ENCODE results near the gene CRYBG2. TPM values are rescaled to one million over a fixed set of nuclear protein-coding genes. Genes with fewer than 3 reads are reported as not detected.

CRYBG2 gene
- total and polyA plus RNA-seq, 10 of the 15 experiments (the other 5 are each of a cell fraction or from before 2014, with no cell fraction given), result 0.03 to 1.2 (median 0.11) TPM; not detected in 4

DNA sequence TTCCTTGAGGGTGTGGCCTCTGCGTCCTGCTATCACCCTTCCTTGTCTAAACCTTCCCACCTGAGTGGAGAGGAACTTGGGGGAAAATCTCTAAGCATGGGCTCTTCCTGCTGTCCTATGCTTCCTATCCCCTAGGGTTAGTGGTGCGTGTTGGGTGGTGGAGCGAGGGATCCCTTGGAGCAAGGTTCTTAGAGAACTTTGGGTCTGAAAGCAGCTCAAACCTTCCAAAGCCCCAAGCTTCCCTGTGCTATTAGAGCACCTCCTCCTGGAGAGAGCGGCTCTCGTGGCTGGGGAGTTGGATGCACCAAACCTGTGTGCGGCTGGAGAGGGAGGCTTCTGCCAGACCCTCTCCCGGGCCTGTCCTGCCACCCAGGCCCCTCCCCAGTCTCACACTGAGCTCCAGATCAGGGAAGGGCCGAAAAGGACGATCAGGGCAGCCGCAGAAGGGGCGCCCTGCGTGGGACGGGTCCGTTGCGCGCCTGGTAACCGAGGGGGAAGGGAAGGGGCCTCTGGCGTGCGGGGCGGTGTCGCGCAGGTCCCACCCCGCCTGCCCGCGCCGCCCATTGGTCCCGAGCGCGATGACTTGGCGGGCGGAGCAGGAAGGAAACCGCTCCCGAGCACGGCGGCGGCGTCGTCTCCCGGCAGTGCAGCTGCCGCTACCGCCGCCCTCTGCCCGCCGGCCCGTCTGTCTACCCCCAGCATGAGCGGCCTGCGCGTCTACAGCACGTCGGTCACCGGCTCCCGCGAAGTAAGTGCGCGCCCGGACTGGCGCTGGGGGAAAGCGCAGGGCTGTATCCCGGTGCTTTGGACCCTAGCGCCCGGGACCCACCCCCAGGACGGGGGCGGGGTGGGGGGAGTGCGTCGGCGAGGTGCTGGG lies 74.2 kb downstream of the CRYBG2 start, which contains the start of gene SH3BGRL3 (continued):
- TF ChIP-seq, protein P1, sequence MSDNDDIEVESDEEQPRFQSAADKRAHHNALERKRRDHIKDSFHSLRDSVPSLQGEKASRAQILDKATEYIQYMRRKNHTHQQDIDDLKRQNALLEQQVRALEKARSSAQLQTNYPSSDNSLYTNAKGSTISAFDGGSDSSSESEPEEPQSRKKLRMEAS (IDR thresholded peaks at IDR 0.05; ENCODE audit: low read depth, low read length), result peak; percentile 50; the same call in 1 of the 2 replicates
- TF ChIP-seq RB1 (IDR thresholded peaks at IDR 0.05; ENCODE audit: borderline replicate concordance), result no peak
- TF ChIP-seq ZNF274 (IDR thresholded peaks at IDR 0.05; ENCODE audit: insufficient read depth, insufficient read length), result no peak
- TF ChIP-seq EP300 (IDR thresholded peaks at IDR 0.05; ENCODE audit: borderline replicate concordance in 1 of 2, control insufficient read depth in 1 of 2, low read depth in 2 of 2, low read length in 2 of 2), result no peak
- no peak for TF ChIP-seq NFXL1 (IDR thresholded peaks at IDR 0.05; ENCODE audit: borderline replicate concordance)
- TF ChIP-seq MXI1 (IDR thresholded peaks at IDR 0.05; ENCODE audit: low read depth, low read length), result no peak
- TF ChIP-seq MEF2A (IDR thresholded peaks at IDR 0.05; ENCODE audit: insufficient read depth, low read depth, low read length), result no peak
- TF ChIP-seq, protein P2, sequence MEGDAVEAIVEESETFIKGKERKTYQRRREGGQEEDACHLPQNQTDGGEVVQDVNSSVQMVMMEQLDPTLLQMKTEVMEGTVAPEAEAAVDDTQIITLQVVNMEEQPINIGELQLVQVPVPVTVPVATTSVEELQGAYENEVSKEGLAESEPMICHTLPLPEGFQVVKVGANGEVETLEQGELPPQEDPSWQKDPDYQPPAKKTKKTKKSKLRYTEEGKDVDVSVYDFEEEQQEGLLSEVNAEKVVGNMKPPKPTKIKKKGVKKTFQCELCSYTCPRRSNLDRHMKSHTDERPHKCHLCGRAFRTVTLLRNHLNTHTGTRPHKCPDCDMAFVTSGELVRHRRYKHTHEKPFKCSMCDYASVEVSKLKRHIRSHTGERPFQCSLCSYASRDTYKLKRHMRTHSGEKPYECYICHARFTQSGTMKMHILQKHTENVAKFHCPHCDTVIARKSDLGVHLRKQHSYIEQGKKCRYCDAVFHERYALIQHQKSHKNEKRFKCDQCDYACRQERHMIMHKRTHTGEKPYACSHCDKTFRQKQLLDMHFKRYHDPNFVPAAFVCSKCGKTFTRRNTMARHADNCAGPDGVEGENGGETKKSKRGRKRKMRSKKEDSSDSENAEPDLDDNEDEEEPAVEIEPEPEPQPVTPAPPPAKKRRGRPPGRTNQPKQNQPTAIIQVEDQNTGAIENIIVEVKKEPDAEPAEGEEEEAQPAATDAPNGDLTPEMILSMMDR (IDR thresholded peaks at IDR 0.05 in 2 of 3, conservative IDR thresholded peaks at IDR 0.05 in 1 of 3; ENCODE audit: control insufficient read depth in 2 of 3, extremely low read depth in 1 of 3, insufficient read depth in 1 of 3, low read depth in 3 of 3, low read length in 3 of 3), result peak; percentile 22 to 47 (median 41); a peak in 4 of 6 replicates
- TF ChIP-seq TCF12 (IDR thresholded peaks at IDR 0.05; ENCODE audit: low read depth, low read length), result 0 out of 2 replicates have a peak, but pooled peaks have one; percentile 43
- TF ChIP-seq NR2F1 (conservative IDR thresholded peaks at IDR 0.05), result peak; percentile 60
- peak; percentile 82 for TF ChIP-seq CHD2 (IDR thresholded peaks at IDR 0.05; ENCODE audit: borderline replicate concordance, low read depth, low read length)
- peak in 1 of 2 experiments; percentile 25; a peak in 1 of 4 replicates for TF ChIP-seq IKZF2 (IDR thresholded peaks at IDR 0.05)
- peak; percentile 57 for TF ChIP-seq CREM (IDR thresholded peaks at IDR 0.05; ENCODE audit: low read depth)
- TF ChIP-seq EGR1 (IDR thresholded peaks at IDR 0.05; ENCODE audit: borderline replicate concordance in 1 of 2, low read depth in 2 of 2, low read length in 2 of 2), result peak in 1 of 2 experiments; percentile 61; a peak in 1 of 3 replicates
- peak; percentile 79 for TF ChIP-seq IKZF1 (conservative IDR thresholded peaks at IDR 0.05)
- TF ChIP-seq ETV6 (conservative IDR thresholded peaks at IDR 0.05 in 1 of 2, IDR thresholded peaks at IDR 0.05 in 1 of 2; ENCODE audit: borderline replicate concordance in 1 of 2, low read depth in 1 of 2), result no peak; a peak in 1 of 4 replicates
- TF ChIP-seq, protein P3, sequence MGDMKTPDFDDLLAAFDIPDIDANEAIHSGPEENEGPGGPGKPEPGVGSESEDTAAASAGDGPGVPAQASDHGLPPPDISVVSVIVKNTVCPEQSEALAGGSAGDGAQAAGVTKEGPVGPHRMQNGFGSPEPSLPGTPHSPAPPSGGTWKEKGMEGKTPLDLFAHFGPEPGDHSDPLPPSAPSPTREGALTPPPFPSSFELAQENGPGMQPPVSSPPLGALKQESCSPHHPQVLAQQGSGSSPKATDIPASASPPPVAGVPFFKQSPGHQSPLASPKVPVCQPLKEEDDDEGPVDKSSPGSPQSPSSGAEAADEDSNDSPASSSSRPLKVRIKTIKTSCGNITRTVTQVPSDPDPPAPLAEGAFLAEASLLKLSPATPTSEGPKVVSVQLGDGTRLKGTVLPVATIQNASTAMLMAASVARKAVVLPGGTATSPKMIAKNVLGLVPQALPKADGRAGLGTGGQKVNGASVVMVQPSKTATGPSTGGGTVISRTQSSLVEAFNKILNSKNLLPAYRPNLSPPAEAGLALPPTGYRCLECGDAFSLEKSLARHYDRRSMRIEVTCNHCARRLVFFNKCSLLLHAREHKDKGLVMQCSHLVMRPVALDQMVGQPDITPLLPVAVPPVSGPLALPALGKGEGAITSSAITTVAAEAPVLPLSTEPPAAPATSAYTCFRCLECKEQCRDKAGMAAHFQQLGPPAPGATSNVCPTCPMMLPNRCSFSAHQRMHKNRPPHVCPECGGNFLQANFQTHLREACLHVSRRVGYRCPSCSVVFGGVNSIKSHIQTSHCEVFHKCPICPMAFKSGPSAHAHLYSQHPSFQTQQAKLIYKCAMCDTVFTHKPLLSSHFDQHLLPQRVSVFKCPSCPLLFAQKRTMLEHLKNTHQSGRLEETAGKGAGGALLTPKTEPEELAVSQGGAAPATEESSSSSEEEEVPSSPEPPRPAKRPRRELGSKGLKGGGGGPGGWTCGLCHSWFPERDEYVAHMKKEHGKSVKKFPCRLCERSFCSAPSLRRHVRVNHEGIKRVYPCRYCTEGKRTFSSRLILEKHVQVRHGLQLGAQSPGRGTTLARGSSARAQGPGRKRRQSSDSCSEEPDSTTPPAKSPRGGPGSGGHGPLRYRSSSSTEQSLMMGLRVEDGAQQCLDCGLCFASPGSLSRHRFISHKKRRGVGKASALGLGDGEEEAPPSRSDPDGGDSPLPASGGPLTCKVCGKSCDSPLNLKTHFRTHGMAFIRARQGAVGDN (IDR thresholded peaks at IDR 0.05), result peak; percentile 72
- no peak for TF ChIP-seq YBX1 (IDR thresholded peaks at IDR 0.05)
- TF ChIP-seq, protein P4, sequence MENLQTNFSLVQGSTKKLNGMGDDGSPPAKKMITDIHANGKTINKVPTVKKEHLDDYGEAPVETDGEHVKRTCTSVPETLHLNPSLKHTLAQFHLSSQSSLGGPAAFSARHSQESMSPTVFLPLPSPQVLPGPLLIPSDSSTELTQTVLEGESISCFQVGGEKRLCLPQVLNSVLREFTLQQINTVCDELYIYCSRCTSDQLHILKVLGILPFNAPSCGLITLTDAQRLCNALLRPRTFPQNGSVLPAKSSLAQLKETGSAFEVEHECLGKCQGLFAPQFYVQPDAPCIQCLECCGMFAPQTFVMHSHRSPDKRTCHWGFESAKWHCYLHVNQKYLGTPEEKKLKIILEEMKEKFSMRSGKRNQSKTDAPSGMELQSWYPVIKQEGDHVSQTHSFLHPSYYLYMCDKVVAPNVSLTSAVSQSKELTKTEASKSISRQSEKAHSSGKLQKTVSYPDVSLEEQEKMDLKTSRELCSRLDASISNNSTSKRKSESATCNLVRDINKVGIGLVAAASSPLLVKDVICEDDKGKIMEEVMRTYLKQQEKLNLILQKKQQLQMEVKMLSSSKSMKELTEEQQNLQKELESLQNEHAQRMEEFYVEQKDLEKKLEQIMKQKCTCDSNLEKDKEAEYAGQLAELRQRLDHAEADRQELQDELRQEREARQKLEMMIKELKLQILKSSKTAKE (IDR thresholded peaks at IDR 0.05; ENCODE audit: low read depth, poor library complexity, severe bottlenecking), result no peak
- TF ChIP-seq SMAD5 (IDR thresholded peaks at IDR 0.05; ENCODE audit: low read depth), result peak; percentile 77; the same call in 1 of the 2 replicates

Data from GM12878 (cell line).